Measurements from ENCODE around the gene CXCL16. TPM values are rescaled to one million over a fixed set of nuclear protein-coding genes. Genes with fewer than 3 reads are reported as not detected.

The CXCL16 gene
- 0.92 TPM for polyA plus RNA-seq (2013, experiment 1 of 2)
- polyA plus RNA-seq (2013, experiment 2 of 2): 0.40 TPM

DNA sequence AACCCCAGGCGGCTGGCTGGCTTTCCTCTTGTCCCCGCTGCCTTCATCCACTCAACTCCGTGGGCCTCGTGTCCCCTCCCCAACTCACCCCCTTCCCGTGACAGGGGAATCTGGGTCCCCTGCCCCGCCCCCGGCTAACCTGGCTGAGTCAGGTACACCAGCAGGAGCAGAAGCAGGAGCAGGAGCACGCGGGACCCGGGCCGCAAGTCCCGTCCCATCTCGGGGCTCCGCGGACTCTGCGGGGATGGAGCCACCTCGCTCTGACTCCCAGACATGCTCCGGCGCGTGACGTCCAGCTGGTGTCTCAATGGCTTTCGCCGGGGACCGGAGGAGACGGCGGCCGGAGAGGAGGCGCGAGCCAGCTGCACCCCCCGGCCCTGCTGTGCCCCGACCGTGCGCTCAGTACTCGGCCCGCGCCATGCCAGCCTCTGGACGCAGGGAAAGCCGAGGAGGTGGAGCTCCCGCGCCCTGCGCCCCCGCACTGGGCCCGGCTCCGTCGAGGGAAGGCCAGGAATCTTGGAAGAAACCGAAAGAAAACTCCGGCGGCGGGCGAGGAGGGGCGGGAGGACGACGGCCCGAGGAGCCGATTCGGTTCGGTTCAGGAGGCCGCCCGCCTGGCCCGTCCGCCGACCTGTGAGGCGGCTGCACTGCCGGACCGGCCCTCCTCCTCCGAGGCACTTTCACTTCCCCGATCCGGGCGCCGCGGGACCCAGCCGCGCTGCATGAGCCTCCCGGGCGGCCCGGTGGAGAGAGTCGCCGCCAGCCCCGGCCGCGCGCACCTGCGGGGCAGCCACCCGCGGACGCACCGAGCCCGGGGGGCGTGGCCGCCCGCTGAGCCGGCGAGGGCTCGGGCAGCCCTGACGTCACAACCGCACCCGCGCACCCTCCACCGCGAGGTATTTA lies at the start of gene CXCL16, which contains the start of gene ZMYND15:
Gene CXCL16 (minus strand): TSS at position 807 of the 903 bp plus-strand sequence. CDS start 589 bp downstream, at position 218.
Gene ZMYND15 (plus strand): TSS at position 712 of the 903 bp plus-strand sequence. CDS start 716 bp downstream, outside the sequence.
- no peak within 1 kb of the TSS for H3K27ac ChIP-seq (ENCODE audit: low read depth, low read length, severe bottlenecking)
- 1 to 2% methylated on average over 83 to 98 of the region's 100 CpGs for WGBS, 2 experiments (ENCODE audit: insufficient coverage in 2 of 2)
- no peaks in the 10 kb centered on the region for H3K9me3 ChIP-seq (ENCODE audit: control insufficient read depth, low read length)
- H3K4me3 ChIP-seq (ENCODE audit: extremely low read depth, insufficient read depth, low read length, poor library complexity, severe bottlenecking): peak within 1 kb of the TSS; percentile 47
- H3K36me3 ChIP-seq (ENCODE audit: control insufficient read depth, insufficient read depth, low read length): no peaks in the 10 kb centered on the region
- H3K4me1 ChIP-seq (ENCODE audit: control insufficient read depth, insufficient read depth, low read length, poor library complexity, severe bottlenecking): peaks cover 11% of the 10 kb centered on the region

- Histone ChIP-seq H3K36me3 (ENCODE audit: control insufficient read depth, insufficient read depth, low read length) (no peaks in the 10 kb centered on the region), H3K9me3 (ENCODE audit: control insufficient read depth, low read length) (no peaks in the 10 kb centered on the region), H3K4me3 (ENCODE audit: extremely low read depth, insufficient read depth, low read length, poor library complexity, severe bottlenecking) (peak within 1 kb of the TSS; percentile 62), H3K27ac (ENCODE audit: low read depth, low read length, severe bottlenecking) (peak within 1 kb of the TSS; percentile 59), H3K4me1 (ENCODE audit: control insufficient read depth, insufficient read depth, low read length, poor library complexity, severe bottlenecking) (peaks cover 10% of the 10 kb centered on the region)
- WGBS, 2 experiments (ENCODE audit: insufficient coverage in 2 of 2): 5 to 8% methylated on average over 48 to 49 of the region's 62 CpGs
These were observed 49.3 kb upstream of the CXCL16 start, which contains the start of gene GLTPD2 for GRCh38 chr17:4788807-4789700. GLTPD2 (plus strand) TSS chr17:4788964; CDS start chr17:4789012, 48 bp downstream.

DNA sequence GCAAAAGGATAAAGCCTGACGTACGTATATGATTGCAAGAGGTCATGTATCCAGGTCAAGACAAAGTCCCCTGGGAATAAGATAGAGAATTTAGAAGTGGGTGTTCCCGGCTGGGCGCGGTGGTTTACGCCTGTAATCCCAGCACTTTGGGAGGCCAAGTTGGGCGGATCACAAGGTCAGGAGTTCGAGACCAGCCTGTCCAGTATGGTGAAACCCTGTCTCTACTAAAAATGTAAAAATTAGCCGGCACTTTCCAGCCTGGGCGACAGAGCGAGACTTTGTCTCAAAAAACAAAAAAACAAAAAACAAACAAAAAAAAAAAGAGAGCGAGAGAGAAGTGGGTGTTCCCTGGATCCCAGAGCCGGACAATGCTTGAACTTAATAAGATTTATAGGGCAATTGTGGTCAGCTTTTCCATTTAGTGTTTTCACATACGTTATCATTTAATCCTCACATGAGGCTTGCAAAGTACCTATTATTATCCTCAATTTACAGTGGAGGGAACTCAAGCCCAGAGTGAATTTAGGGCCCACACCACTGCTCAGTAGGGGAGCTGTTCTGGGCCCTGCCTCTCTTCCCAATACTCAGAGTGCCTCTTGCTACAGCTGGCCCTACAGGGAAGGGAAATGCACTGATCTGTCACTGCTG lies 48.6 kb upstream of the CXCL16 start:
- Histone ChIP-seq H3K4me1 (ENCODE audit: control insufficient read depth, insufficient read depth, low read length, poor library complexity, severe bottlenecking) (peaks cover 10% of the 10 kb centered on the region), H3K27ac (ENCODE audit: low read depth, low read length, severe bottlenecking) (no peak overlapping the region), H3K9me3 (ENCODE audit: control insufficient read depth, low read length) (no peaks in the 10 kb centered on the region), H3K36me3 (ENCODE audit: control insufficient read depth, insufficient read depth, low read length) (no peaks in the 10 kb centered on the region), H3K4me3 (ENCODE audit: extremely low read depth, insufficient read depth, low read length, poor library complexity, severe bottlenecking) (peak overlapping the region; percentile 62)
- WGBS, 2 experiments (ENCODE audit: insufficient coverage in 2 of 2): 94% methylated on average over 8 to 11 of the region's 14 CpGs

DNA sequence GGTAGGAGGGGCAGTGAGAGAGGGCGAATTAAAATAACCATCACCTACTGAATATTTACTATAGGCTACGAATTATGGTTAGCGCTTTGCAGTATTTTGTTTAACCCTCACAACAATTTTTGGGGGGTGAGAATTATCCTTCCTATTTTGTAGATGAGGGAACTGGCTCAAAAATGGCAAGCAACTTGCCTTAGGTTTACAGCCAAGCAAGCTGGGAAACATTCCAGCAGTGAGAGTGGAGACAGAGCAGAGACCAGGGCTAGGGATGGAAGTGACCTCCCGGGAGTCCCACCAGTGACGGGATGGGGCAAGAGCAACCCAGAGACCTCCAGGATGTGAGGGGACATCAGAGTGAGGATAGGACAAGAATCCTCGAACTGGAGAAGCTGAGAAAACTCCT lies 46.8 kb upstream of the CXCL16 start:
- no peak overlapping the region for H3K4me3 ChIP-seq (ENCODE audit: extremely low read depth, insufficient read depth, low read length, poor library complexity, severe bottlenecking)

DNA sequence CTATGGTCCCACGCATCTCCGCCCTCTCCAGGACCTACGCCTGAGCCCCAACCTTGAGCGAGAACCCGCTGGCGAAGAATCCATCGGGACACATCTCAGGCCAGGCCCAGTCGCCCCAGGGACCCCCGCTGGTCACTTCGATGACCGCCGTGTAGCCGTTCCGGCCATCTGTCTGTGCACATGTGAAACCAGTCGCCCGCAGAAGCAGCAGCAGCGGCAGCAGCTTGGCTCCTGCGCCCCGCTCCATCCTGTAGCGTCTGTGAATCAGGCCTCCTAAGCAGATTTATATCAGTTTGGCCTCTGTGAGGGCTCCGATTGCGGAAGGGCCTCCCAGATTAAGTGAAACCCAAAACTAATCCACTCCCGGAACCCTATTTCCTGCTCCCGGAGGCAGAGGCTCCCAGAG lies 46.4 kb upstream of the CXCL16 start, which contains the start of gene VMO1:
Gene VMO1 (minus strand): TSS at position 259 of the 406 bp plus-strand sequence. CDS start 12 bp downstream, at position 247.
- Histone ChIP-seq H3K36me3 (ENCODE audit: control insufficient read depth, insufficient read depth, low read length) (no peaks in the 10 kb centered on the region), H3K4me1 (ENCODE audit: control insufficient read depth, insufficient read depth, low read length, poor library complexity, severe bottlenecking) (peaks cover 10% of the 10 kb centered on the region), H3K9me3 (ENCODE audit: control insufficient read depth, low read length) (no peaks in the 10 kb centered on the region), H3K4me3 (ENCODE audit: extremely low read depth, insufficient read depth, low read length, poor library complexity, severe bottlenecking) (no peak within 1 kb of the TSS), H3K27ac (ENCODE audit: low read depth, low read length, severe bottlenecking) (no peak within 1 kb of the TSS)
- WGBS, 2 experiments (ENCODE audit: insufficient coverage in 2 of 2): 73 to 81% methylated on average over 21 of the region's 24 CpGs

More for the DNA sequence above, 46.8 kb upstream of the CXCL16 start:
- WGBS, 2 experiments (ENCODE audit: insufficient coverage in 2 of 2): 29 to 67% methylated on average over 2 to 3 of the region's 6 CpGs
- Histone ChIP-seq H3K36me3 (ENCODE audit: control insufficient read depth, insufficient read depth, low read length) (no peaks in the 10 kb centered on the region), H3K27ac (ENCODE audit: low read depth, low read length, severe bottlenecking) (no peak overlapping the region), H3K9me3 (ENCODE audit: control insufficient read depth, low read length) (no peaks in the 10 kb centered on the region), H3K4me1 (ENCODE audit: control insufficient read depth, insufficient read depth, low read length, poor library complexity, severe bottlenecking) (peaks cover 10% of the 10 kb centered on the region)

GRCh38 chr17:4785311-4786105 lies 45.8 kb upstream of the CXCL16 start:
- Histone ChIP-seq H3K36me3 (ENCODE audit: control insufficient read depth, insufficient read depth, low read length) (no peaks in the 10 kb centered on the region), H3K27ac (ENCODE audit: low read depth, low read length, severe bottlenecking) (no peak overlapping the region), H3K4me1 (ENCODE audit: control insufficient read depth, insufficient read depth, low read length, poor library complexity, severe bottlenecking) (peaks cover 5% of the 10 kb centered on the region), H3K9me3 (ENCODE audit: control insufficient read depth, low read length) (no peaks in the 10 kb centered on the region), H3K4me3 (ENCODE audit: extremely low read depth, insufficient read depth, low read length, poor library complexity, severe bottlenecking) (no peak overlapping the region)
- WGBS, 2 experiments (ENCODE audit: insufficient coverage in 2 of 2): 86 to 89% methylated on average over 51 to 55 of the region's 61 CpGs

DNA sequence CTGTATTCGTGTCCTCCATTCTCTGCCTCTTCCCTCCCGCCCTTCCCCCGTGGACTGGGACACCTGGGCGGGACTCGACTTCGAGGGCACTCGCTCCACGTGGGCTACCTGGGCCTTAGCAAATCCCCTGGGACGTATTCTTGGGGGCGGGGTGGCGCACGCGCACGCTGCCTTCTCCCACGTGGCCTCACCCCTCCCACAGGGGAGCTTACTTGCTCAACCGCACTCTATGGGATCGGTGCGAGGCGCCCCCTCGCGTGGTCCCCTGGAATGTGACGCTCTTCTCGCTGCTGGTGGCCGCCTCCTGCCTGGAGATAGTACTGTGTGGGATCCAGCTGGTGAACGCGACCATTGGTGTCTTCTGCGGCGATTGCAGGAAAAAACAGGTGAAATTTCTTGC lies 42.9 kb upstream of the CXCL16 start:
- Histone ChIP-seq H3K36me3 (ENCODE audit: control insufficient read depth, insufficient read depth, low read length) (no peaks in the 10 kb centered on the region), H3K9me3 (ENCODE audit: control insufficient read depth, low read length) (no peaks in the 10 kb centered on the region), H3K27ac (ENCODE audit: low read depth, low read length, severe bottlenecking) (no peak overlapping the region), H3K4me1 (ENCODE audit: control insufficient read depth, insufficient read depth, low read length, poor library complexity, severe bottlenecking) (no peaks in the 10 kb centered on the region), H3K4me3 (ENCODE audit: extremely low read depth, insufficient read depth, low read length, poor library complexity, severe bottlenecking) (no peak overlapping the region)
- 68 to 75% methylated on average over 19 to 28 of the region's 28 CpGs for WGBS, 2 experiments (ENCODE audit: insufficient coverage in 2 of 2)

DNA sequence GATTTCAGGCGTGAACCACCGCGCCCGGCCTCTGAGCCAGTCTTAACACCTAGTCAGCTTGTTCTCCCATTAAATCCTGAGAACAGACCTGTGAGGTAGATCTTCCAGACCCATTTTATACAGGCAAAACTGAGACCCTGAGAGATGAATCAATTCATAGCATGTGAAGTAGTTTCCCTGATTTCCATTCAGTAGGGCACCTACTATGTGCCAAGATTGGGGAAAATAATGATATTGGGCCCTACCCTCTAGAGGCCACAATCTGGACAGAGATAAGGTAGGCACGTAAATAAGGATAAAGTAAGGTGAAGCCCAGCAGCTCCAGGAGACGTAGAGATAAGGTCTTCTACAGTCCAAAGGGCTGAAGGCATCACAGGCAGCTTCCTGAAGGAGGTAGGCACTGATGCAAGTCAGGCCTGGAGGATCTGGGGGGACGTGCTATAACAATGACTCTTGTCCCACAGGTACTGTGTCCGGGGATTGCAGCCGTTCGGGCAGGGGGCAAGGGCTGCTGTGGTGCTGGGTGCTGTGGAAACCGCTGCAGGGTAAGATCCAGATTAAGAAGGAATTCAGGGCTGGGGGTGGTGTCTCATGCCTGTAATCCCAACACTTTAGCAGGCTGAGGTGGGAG lies 40.7 kb upstream of the CXCL16 start:
- Histone ChIP-seq H3K4me3 (ENCODE audit: extremely low read depth, insufficient read depth, low read length, poor library complexity, severe bottlenecking) (no peak overlapping the region), H3K4me1 (ENCODE audit: control insufficient read depth, insufficient read depth, low read length, poor library complexity, severe bottlenecking) (no peaks in the 10 kb centered on the region), H3K9me3 (ENCODE audit: control insufficient read depth, low read length) (no peaks in the 10 kb centered on the region), H3K27ac (ENCODE audit: low read depth, low read length, severe bottlenecking) (no peak overlapping the region), H3K36me3 (ENCODE audit: control insufficient read depth, insufficient read depth, low read length) (no peaks in the 10 kb centered on the region)
- WGBS, 2 experiments (ENCODE audit: insufficient coverage in 2 of 2): 75 to 81% methylated on average over 7 to 11 of the region's 11 CpGs

GRCh38 chr17:4777969-4778760 lies 38.4 kb upstream of the CXCL16 start:
- peak overlapping the region; percentile 45 for H3K27ac ChIP-seq (ENCODE audit: low read depth, low read length, severe bottlenecking)
- no peaks in the 10 kb centered on the region for H3K4me1 ChIP-seq (ENCODE audit: control insufficient read depth, insufficient read depth, low read length, poor library complexity, severe bottlenecking)
- WGBS, 2 experiments (ENCODE audit: insufficient coverage in 2 of 2): 83 to 85% methylated on average over 6 to 9 of the region's 9 CpGs
- H3K9me3 ChIP-seq (ENCODE audit: control insufficient read depth, low read length): no peaks in the 10 kb centered on the region
- H3K4me3 ChIP-seq (ENCODE audit: extremely low read depth, insufficient read depth, low read length, poor library complexity, severe bottlenecking): no peak overlapping the region
- no peaks in the 10 kb centered on the region for H3K36me3 ChIP-seq (ENCODE audit: control insufficient read depth, insufficient read depth, low read length)

All from mesodermal cell (in vitro differentiated cells).